Liver (tissue), 9 donors: ENCODE data around the gene RAB34. TPM values are rescaled to one million over a fixed set of nuclear protein-coding genes. Genes with fewer than 3 reads are reported as not detected.
A peak's percentile ranks its signal among the peaks of the same experiment; 100 is the strongest.

Source experiments
- DNase-seq: peaks from one replicate; pipeline ENCODE4 v3.0.0-alpha.2; 2017; ENCODE audit warnings: low spot score
- H3K27ac ChIP-seq, 2 donors: one replicate each; pipeline ENCODE4 v1.7.0; 2013; ENCODE audit warnings: inconsistent platforms in 2 of 2, low read length in 2 of 2, control low read depth in 1 of 2, low read depth in 1 of 2, mild to moderate bottlenecking in 1 of 2
- H3K27me3 ChIP-seq, 4 donors: one replicate each; pipeline versions ENCODE4 v1.6.1 to v1.7.0; 2013; ENCODE audit warnings: low read length in 3 of 4, inconsistent platforms in 1 of 4, mild to moderate bottlenecking in 1 of 4, moderate library complexity in 1 of 4; ENCODE audit not compliant: control insufficient read depth in 4 of 4, insufficient read depth in 4 of 4
- H3K36me3 ChIP-seq, 4 donors: one replicate each; pipeline versions ENCODE4 v1.6.1 to v1.7.0; 2013; ENCODE audit warnings: low read length in 3 of 4, mild to moderate bottlenecking in 3 of 4, low read depth in 1 of 4, moderate library complexity in 1 of 4; ENCODE audit not compliant: control insufficient read depth in 4 of 4, insufficient read depth in 3 of 4
- H3K4me1 ChIP-seq, 4 donors: one replicate each; pipeline versions ENCODE4 v1.6.1 to v1.7.0; 2013; ENCODE audit warnings: low read length in 3 of 4, mild to moderate bottlenecking in 3 of 4, moderate library complexity in 1 of 4; ENCODE audit not compliant: control insufficient read depth in 4 of 4, insufficient read depth in 4 of 4
- H3K4me3 ChIP-seq, 3 donors: one replicate each; pipeline versions ENCODE4 v1.6.1 to v1.7.0; 2013; ENCODE audit warnings: low read length in 3 of 3, control low read depth in 1 of 3, low read depth in 1 of 3, mild to moderate bottlenecking in 1 of 3
- H3K9ac ChIP-seq, 2 donors: one replicate each; pipeline ENCODE4 v1.7.0; 2013; ENCODE audit warnings: low read length in 2 of 2, mild to moderate bottlenecking in 2 of 2, moderate library complexity in 2 of 2, control low read depth in 1 of 2, low read depth in 1 of 2
- H3K9me3 ChIP-seq, 4 donors: one replicate each; pipeline versions ENCODE4 v1.6.1 to v1.7.0; 2013; ENCODE audit warnings: low read length in 3 of 4; ENCODE audit not compliant: control insufficient read depth in 4 of 4
- EGR1 ChIP-seq, 2 donors: IDR thresholded peaks; 2 replicates each; pipeline ENCODE4 v1.6.1; 2016 to 2018; ENCODE audit warnings: antibody characterized with exemption in 2 of 2, low read depth in 2 of 2
- FOXA1 ChIP-seq: IDR thresholded peaks from 2 replicates; pipeline ENCODE4 v1.6.1; 2016; ENCODE audit warnings: antibody characterized with exemption
- GABPA ChIP-seq, 2 donors: IDR thresholded peaks in 1 of 2; conservative IDR thresholded peaks in 1 of 2; 2 replicates each; pipeline ENCODE4 v1.6.1; 2016; ENCODE audit warnings: antibody characterized with exemption in 2 of 2, mild to moderate bottlenecking in 1 of 2, moderate library complexity in 1 of 2
- HNF4A ChIP-seq, 2 donors: conservative IDR thresholded peaks; 2 replicates each; pipeline ENCODE4 v1.6.1; 2016; ENCODE audit warnings: antibody characterized with exemption in 2 of 2, mild to moderate bottlenecking in 2 of 2
- HNF4G ChIP-seq: IDR thresholded peaks from 2 replicates; pipeline ENCODE4 v1.6.1; 2016; ENCODE audit warnings: antibody characterized with exemption
- JUND ChIP-seq, 2 donors: IDR thresholded peaks; 2 replicates each; pipeline ENCODE4 v1.6.1; 2016; ENCODE audit warnings: antibody characterized with exemption in 2 of 2
- NR2F2 ChIP-seq: IDR thresholded peaks from 2 replicates; pipeline ENCODE4 v1.6.1; 2016; ENCODE audit warnings: antibody characterized with exemption
- RAD21 ChIP-seq, 2 donors: IDR thresholded peaks; 2 replicates each; pipeline ENCODE4 v1.6.1; 2016; ENCODE audit warnings: antibody characterized with exemption in 2 of 2, mild to moderate bottlenecking in 2 of 2
- RXRA ChIP-seq, 2 donors: IDR thresholded peaks; 2 replicates each; pipeline ENCODE4 v1.6.1; 2017 to 2018; ENCODE audit warnings: antibody characterized with exemption in 2 of 2, mild to moderate bottlenecking in 1 of 2
- SP1 ChIP-seq: IDR thresholded peaks from 2 replicates; pipeline ENCODE4 v1.6.1; 2018; ENCODE audit warnings: antibody characterized with exemption, mild to moderate bottlenecking
- TAF1 ChIP-seq: conservative IDR thresholded peaks from 2 replicates; pipeline ENCODE4 v1.6.1; 2016; ENCODE audit warnings: antibody characterized with exemption, mild to moderate bottlenecking
- YY1 ChIP-seq: IDR thresholded peaks from 2 replicates; pipeline ENCODE4 v1.6.1; 2016; ENCODE audit warnings: antibody characterized with exemption, mild to moderate bottlenecking
- WGBS: extraction: QIAGEN DNeasy Blood & Tissue Kit; methylation state at CpG from one replicate; pipeline ENCODE4 v1.1.7; 2013; 5-methylcytosine and 5-hydroxymethylcytosine counted together
- polyA plus RNA-seq, 2 donors: library from polyadenylated mRNA; stranded (reverse) in 1 of 2; unstranded in 1 of 2; fragments of 200-250 nt in 1 of 2; fragments of >200 nt in 1 of 2; fragmentation: Nextera tagmentation in 1 of 2; extraction: Ambion mirVana in 1 of 2; gene quantifications; one replicate each; pipeline versions ENCODE4 v1.2.1 to v1.2.3, GENCODE V29; 2013 to 2015
- total RNA-seq, 2 donors: library from RNA; depleted of rRNA; stranded (reverse); fragments of >200 nt; gene quantifications; one replicate each; pipeline ENCODE4 v1.2.3, GENCODE V29; 2014
- TF ChIP-seq, protein P1 (sequence below): fragments of 150-350 bp; IDR thresholded peaks from 2 replicates; pipeline ENCODE4 v1.5.1; 2017; ENCODE audit warnings: improper control_type of control experiment, low read depth, low read length; ENCODE audit not compliant: missing input control
- TF ChIP-seq, protein P2 (sequence below): IDR thresholded peaks from 2 replicates; pipeline ENCODE4 v1.6.1; 2016; ENCODE audit warnings: antibody characterized with exemption
- TF ChIP-seq, protein P3 (sequence below): IDR thresholded peaks from 2 replicates; pipeline ENCODE4 v1.6.1; 2016; ENCODE audit warnings: antibody characterized with exemption
- TF ChIP-seq, protein P4 (sequence below): IDR thresholded peaks from 2 replicates; pipeline ENCODE4 v1.6.1; 2016; ENCODE audit warnings: antibody characterized with exemption
- TF ChIP-seq, protein P5 (sequence below): IDR thresholded peaks from 2 replicates; pipeline ENCODE4 v1.6.1; 2016; ENCODE audit warnings: antibody characterized with exemption, mild to moderate bottlenecking
- donor health status: healthy.
- donor health status: healthy.
- donor health status: healthy.
- donor health status: healthy.
- donor health status: healthy.

The RAB34 gene
- total and polyA plus RNA-seq, 4 donors: 4.5 to 14.3 (median 7.6) TPM

DNA sequence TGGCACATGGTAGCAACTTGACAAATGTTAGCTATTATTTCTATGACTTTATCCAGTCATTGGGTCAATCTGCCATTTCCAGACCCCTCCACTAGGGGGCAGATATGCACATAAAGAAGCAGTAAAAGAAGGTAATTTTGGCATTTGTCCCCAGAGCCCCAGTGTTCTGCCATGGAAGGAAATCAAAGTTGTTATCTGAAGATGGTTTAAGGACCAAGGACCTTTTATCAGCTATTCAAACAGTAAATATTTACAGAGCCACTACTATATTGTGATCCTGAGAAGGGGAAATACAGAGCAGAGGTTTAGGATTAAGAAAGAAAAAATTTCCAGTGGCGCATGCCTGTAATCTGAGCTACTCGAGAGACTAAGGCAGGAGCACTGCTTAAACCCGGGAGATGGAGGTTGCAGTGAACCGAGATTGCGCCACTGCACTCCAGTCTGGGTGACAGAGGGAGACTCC lies 46.2 kb upstream of the RAB34 start:
- TF ChIP-seq, protein P1, sequence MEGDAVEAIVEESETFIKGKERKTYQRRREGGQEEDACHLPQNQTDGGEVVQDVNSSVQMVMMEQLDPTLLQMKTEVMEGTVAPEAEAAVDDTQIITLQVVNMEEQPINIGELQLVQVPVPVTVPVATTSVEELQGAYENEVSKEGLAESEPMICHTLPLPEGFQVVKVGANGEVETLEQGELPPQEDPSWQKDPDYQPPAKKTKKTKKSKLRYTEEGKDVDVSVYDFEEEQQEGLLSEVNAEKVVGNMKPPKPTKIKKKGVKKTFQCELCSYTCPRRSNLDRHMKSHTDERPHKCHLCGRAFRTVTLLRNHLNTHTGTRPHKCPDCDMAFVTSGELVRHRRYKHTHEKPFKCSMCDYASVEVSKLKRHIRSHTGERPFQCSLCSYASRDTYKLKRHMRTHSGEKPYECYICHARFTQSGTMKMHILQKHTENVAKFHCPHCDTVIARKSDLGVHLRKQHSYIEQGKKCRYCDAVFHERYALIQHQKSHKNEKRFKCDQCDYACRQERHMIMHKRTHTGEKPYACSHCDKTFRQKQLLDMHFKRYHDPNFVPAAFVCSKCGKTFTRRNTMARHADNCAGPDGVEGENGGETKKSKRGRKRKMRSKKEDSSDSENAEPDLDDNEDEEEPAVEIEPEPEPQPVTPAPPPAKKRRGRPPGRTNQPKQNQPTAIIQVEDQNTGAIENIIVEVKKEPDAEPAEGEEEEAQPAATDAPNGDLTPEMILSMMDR: peak; percentile 93
- TF ChIP-seq GABPA (IDR thresholded peaks at IDR 0.05 in 1 of 2, conservative IDR thresholded peaks at IDR 0.05 in 1 of 2): no peak
- TF ChIP-seq, protein P2, sequence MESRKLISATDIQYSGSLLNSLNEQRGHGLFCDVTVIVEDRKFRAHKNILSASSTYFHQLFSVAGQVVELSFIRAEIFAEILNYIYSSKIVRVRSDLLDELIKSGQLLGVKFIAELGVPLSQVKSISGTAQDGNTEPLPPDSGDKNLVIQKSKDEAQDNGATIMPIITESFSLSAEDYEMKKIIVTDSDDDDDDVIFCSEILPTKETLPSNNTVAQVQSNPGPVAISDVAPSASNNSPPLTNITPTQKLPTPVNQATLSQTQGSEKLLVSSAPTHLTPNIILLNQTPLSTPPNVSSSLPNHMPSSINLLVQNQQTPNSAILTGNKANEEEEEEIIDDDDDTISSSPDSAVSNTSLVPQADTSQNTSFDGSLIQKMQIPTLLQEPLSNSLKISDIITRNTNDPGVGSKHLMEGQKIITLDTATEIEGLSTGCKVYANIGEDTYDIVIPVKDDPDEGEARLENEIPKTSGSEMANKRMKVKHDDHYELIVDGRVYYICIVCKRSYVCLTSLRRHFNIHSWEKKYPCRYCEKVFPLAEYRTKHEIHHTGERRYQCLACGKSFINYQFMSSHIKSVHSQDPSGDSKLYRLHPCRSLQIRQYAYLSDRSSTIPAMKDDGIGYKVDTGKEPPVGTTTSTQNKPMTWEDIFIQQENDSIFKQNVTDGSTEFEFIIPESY: no peak
- TF ChIP-seq FOXA1: no peak
- no peak for TF ChIP-seq YY1
- peak in 1 of 2 donors; percentile 35 for TF ChIP-seq RXRA (IDR thresholded peaks at IDR 0.05)
- no peak for TF ChIP-seq TAF1
- TF ChIP-seq HNF4G: no peak
- TF ChIP-seq JUND (IDR thresholded peaks at IDR 0.05): no peak
- TF ChIP-seq RAD21 (IDR thresholded peaks at IDR 0.05): peak; percentile 91 to 93
- peak; percentile 36 for TF ChIP-seq NR2F2
- TF ChIP-seq, protein P3, sequence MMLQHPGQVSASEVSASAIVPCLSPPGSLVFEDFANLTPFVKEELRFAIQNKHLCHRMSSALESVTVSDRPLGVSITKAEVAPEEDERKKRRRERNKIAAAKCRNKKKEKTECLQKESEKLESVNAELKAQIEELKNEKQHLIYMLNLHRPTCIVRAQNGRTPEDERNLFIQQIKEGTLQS: no peak
- TF ChIP-seq HNF4A (conservative IDR thresholded peaks at IDR 0.05): no peak
- TF ChIP-seq SP1: no peak
- no peak overlapping the region for H3K9ac ChIP-seq
- 62% methylated on average over 5 of the region's 5 CpGs for WGBS
- no peaks in the 10 kb centered on the region for H3K9me3 ChIP-seq
- H3K36me3 ChIP-seq: peaks cover 7 to 20% (median 9%) of the 10 kb centered on the region in 4 donors
- H3K4me3 ChIP-seq: no peak overlapping the region
- H3K4me1 ChIP-seq: peaks cover 0 to 11% (median 7%) of the 10 kb centered on the region in 4 donors
- H3K27me3 ChIP-seq: no peaks in the 10 kb centered on the region
- peak; percentile 85 for DNase-seq
- no peak overlapping the region for H3K27ac ChIP-seq

DNA sequence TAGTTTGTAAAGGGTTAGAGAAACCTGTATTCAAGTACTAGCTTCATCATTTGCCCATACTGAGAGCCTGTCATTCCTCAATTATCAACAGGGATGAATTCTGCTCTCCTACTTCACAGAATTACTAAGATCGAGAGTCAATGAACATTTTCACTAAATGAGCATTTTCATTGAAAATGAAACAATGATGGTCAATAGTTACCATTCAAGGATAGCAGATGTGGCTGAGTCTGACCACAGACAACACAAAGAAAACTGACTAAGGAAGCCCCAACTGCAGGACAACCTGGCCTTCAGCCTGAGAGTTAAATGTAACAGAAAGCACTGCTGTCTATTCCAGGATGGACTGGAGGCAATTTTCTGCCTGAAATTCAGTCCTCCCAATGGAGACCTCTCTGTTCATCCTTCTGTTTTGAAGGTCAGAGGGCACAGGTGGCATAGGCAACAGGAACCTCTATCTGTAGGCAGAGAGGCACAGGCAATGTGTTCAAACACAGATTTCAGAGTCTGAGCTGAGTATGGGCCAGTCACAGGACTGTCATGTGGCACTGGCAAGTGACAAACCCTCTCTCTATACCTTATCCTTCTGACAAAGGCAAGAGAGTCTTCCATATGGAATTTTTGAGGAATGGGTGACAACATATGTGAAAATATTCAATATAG lies 45.6 kb upstream of the RAB34 start:
- Histone ChIP-seq H3K27ac (no peak overlapping the region), H3K27me3 (no peaks in the 10 kb centered on the region), H3K9ac (no peak overlapping the region), H3K4me3 (no peak overlapping the region), H3K9me3 (no peaks in the 10 kb centered on the region), H3K36me3 (peaks cover 7 to 25% (median 11%) of the 10 kb centered on the region in 4 donors), H3K4me1 (peaks cover 0 to 11% (median 7%) of the 10 kb centered on the region in 4 donors)
- WGBS: 91% methylated on average over 1 of the region's 1 CpG
- no peak for DNase-seq
- TF ChIP-seq SP1: no peak
- no peak for TF ChIP-seq NR2F2
- no peak for TF ChIP-seq RXRA (IDR thresholded peaks at IDR 0.05)
- no peak for TF ChIP-seq TAF1
- no peak for TF ChIP-seq RAD21 (IDR thresholded peaks at IDR 0.05)
- TF ChIP-seq, protein P1: no peak
- TF ChIP-seq, protein P3: no peak
- TF ChIP-seq HNF4G: no peak
- TF ChIP-seq, protein P4, sequence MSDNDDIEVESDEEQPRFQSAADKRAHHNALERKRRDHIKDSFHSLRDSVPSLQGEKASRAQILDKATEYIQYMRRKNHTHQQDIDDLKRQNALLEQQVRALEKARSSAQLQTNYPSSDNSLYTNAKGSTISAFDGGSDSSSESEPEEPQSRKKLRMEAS: no peak
- no peak for TF ChIP-seq GABPA (IDR thresholded peaks at IDR 0.05 in 1 of 2, conservative IDR thresholded peaks at IDR 0.05 in 1 of 2)
- TF ChIP-seq, protein P5, sequence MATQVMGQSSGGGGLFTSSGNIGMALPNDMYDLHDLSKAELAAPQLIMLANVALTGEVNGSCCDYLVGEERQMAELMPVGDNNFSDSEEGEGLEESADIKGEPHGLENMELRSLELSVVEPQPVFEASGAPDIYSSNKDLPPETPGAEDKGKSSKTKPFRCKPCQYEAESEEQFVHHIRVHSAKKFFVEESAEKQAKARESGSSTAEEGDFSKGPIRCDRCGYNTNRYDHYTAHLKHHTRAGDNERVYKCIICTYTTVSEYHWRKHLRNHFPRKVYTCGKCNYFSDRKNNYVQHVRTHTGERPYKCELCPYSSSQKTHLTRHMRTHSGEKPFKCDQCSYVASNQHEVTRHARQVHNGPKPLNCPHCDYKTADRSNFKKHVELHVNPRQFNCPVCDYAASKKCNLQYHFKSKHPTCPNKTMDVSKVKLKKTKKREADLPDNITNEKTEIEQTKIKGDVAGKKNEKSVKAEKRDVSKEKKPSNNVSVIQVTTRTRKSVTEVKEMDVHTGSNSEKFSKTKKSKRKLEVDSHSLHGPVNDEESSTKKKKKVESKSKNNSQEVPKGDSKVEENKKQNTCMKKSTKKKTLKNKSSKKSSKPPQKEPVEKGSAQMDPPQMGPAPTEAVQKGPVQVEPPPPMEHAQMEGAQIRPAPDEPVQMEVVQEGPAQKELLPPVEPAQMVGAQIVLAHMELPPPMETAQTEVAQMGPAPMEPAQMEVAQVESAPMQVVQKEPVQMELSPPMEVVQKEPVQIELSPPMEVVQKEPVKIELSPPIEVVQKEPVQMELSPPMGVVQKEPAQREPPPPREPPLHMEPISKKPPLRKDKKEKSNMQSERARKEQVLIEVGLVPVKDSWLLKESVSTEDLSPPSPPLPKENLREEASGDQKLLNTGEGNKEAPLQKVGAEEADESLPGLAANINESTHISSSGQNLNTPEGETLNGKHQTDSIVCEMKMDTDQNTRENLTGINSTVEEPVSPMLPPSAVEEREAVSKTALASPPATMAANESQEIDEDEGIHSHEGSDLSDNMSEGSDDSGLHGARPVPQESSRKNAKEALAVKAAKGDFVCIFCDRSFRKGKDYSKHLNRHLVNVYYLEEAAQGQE: no peak
- TF ChIP-seq EGR1 (IDR thresholded peaks at IDR 0.05; ENCODE audit: low read depth in 2 of 2): no peak
- TF ChIP-seq, protein P2: no peak
- TF ChIP-seq HNF4A (conservative IDR thresholded peaks at IDR 0.05): no peak
- no peak for TF ChIP-seq JUND (IDR thresholded peaks at IDR 0.05)
- no peak for TF ChIP-seq YY1
